Osteoblast (primary cell): ENCODE measurements around the gene GRAPL. TPM values are rescaled to one million over a fixed set of nuclear protein-coding genes. Genes with fewer than 3 reads are reported as not detected.
A peak's percentile ranks its signal among the peaks of the same experiment; 100 is the strongest.
"Not testable (repeated sequence)": the region's sequence is repeated elsewhere in the genome, so short reads cannot be mapped to it uniquely, and the experiment has no call there.

Experiments
- DNase-seq: peaks from one replicate; pipeline ENCODE4 v3.0.0; 2011; ENCODE audit warnings: low spot score, mixed read lengths; ENCODE audit not compliant: insufficient read length; ENCODE audit errors: missing footprints
- H2AFZ ChIP-seq: 2 replicates; pipeline ENCODE4 v1.6.0; 2011; ENCODE audit warnings: mild to moderate bottlenecking, low read length
- H3K27ac ChIP-seq: 2 replicates; pipeline ENCODE4 v1.5.1; 2011; ENCODE audit warnings: mild to moderate bottlenecking, low read depth, low read length, moderate library complexity
- H3K27me3 ChIP-seq: 2 replicates; pipeline ENCODE4 v1.6.0; 2012; ENCODE audit warnings: mild to moderate bottlenecking, control low read depth, inconsistent platforms, low read length, moderate library complexity; ENCODE audit not compliant: insufficient read depth
- H3K36me3 ChIP-seq: 2 replicates; pipeline ENCODE4 v1.5.1; 2011; ENCODE audit warnings: mild to moderate bottlenecking, low read length, control low read depth, moderate library complexity; ENCODE audit not compliant: insufficient read depth
- H3K4me1 ChIP-seq: 2 replicates; pipeline ENCODE4 v1.5.1; 2011; ENCODE audit warnings: mild to moderate bottlenecking, low read length, control low read depth, moderate library complexity; ENCODE audit not compliant: insufficient read depth
- H3K4me2 ChIP-seq: 2 replicates; pipeline ENCODE4 v1.6.0; 2011; ENCODE audit warnings: mild to moderate bottlenecking, low read length; ENCODE audit not compliant: insufficient read depth
- H3K4me3 ChIP-seq: fragments of 200-600 bp; sonication (generic); 3 replicates; pipeline ENCODE4 v1.5.1; 2012; ENCODE audit warnings: mild to moderate bottlenecking, low read length, inconsistent platforms; ENCODE audit not compliant: insufficient read depth
- H3K79me2 ChIP-seq: 2 replicates; pipeline ENCODE4 v1.6.0; 2012; ENCODE audit warnings: mild to moderate bottlenecking, low read length, control low read depth, inconsistent platforms; ENCODE audit not compliant: insufficient read depth
- H3K9me3 ChIP-seq: 2 replicates; pipeline ENCODE4 v1.5.1; 2011; ENCODE audit warnings: low read depth, low read length, control low read depth
- H4K20me1 ChIP-seq: 2 replicates; pipeline ENCODE4 v1.6.0; 2012; ENCODE audit warnings: mild to moderate bottlenecking, low read length, control low read depth; ENCODE audit not compliant: insufficient read depth
- total RNA-seq: library from RNA; depleted of rRNA; stranded (reverse); fragments of >200 nt; gene quantifications from 2 replicates; pipeline ENCODE4 v1.2.3, GENCODE V29; 2012

Gene GRAPL
- total RNA-seq, 1 donor = not detected

DNA sequence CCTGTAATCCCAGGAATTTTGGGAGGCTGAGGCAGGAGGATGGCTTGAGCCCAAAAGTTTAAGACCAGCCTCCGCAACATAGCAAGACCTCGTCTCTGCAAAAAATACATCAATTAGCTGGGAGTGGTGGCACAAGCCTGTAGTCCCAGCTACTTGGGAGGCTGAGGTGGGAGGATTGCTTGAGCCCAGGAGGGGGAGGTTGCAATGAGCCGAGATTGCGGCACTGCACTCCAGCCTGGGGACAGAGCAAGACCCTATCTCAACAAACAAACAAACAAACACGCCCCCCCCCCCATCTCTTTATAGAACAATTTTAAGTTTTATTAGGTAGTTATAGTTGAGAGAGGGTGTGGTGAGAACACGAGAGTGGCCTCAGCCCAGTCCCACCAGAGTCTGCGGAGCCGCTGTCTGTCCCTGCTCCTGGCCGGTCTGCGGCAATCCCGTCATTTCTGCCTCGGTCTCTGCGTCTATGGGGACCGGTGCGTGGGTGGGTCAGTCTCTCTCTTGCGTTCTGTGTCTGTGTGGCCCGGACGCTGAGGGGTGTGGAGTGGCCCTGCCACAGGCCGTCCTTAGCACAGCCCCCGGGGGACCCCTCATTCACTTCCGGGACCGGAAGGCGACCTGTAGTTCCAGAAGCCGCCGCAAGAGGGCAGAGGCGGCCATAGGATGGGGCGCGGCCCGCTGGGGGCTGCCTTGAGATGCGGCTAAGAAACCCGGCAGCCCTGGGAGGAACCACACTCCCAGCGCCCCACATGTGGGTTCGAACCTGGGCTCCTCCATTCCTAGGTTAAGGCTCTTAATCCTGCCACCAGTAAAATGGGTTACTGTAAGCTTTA, 53.9 kb downstream of the GRAPL start:
- not testable (repeated sequence) for H3K9me3 ChIP-seq, H3K4me1 ChIP-seq, H3K27me3 ChIP-seq, H3K4me2 ChIP-seq, H3K79me2 ChIP-seq, H3K36me3 ChIP-seq, H3K4me3 ChIP-seq, H3K27ac ChIP-seq, H2AFZ ChIP-seq, H4K20me1 ChIP-seq, DNase-seq

DNA sequence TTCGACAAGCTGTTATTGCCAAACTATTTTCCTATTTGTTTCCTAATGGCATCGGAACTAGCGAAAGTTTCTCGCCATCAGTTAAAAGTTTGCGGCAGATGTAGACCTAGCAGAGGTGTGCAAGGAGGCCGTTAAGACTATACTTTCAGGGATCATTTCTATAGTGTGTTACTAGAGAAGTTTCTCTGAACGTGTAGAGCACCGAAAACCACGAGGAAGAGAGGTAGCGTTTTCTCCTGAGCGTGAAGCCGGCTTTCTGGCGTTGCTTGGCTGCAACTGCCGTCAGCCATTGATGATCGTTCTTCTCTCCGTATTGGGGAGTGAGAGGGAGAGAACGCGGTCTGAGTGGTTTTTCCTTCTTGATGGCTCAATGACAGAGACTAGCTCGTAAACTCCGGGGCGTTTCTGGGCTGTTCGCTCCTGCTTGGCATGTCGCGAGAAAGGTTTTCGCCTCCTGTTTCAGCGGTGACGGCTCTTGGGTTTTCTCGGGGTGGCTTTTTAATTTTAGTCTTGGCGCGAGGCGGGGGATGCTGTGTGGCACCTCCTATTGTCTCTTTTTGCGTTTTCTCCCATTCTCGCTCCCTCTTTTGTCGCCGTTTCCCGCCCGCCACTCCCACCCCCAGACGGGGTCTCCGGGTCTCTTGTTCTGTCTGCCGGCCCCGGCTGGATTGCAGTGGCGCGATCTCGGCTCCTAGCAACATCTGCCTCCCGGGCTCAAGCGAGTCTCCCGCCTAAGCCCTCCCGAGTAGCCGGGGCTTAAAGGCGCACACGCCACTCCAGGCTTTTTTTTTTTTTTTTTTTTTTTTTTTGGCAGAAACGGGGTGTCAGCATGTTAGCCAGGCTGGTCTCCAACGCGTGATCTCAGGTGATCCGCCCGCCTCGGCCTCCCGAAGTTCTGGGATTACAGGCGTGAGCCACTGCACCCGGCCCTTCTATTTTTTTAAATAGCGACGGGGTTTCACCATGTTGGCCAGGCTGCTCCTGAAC, 60.8 kb downstream of the GRAPL start:
- not testable (repeated sequence) for H3K4me3 ChIP-seq, H3K4me1 ChIP-seq, H3K79me2 ChIP-seq, DNase-seq, H2AFZ ChIP-seq, H3K27me3 ChIP-seq, H3K9me3 ChIP-seq, H3K27ac ChIP-seq, H4K20me1 ChIP-seq, H3K4me2 ChIP-seq, H3K36me3 ChIP-seq

DNA sequence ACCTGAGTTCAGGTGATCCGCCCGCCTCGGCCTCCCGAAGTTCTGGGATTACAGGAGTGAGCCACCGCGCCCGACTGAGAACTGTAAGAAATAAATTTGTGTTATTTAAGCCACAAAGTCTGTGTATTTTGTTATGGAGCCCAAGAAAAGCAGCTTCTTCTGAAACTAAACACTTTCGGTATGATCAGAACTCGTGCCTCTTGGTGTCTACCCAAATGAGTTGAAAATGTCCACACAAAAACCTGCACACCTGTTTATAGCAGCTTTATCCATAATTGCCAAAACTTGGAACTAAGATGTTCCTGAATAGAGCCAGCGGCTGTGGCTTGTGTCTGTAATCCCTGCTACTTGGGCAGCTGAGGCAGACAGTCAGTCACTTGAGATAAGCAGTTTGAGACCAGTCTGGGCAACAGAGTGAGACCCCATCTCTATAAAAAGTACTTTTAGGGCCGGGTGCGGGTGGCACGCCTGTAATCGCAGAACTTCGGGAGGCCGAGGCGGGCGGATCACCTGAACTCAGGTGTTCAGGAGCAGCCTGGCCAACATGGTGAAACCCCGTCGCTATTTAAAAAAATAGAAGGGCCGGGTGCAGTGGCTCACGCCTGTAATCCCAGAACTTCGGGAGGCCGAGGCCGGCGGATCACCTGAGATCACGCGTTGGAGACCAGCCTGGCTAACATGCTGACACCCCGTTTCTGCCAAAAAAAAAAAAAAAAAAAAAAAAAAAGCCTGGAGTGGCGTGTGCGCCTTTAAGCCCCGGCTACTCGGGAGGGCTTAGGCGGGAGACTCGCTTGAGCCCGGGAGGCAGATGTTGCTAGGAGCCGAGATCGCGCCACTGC, 61.7 kb downstream of the GRAPL start:
- H3K4me2 ChIP-seq, H3K27me3 ChIP-seq, DNase-seq, H3K27ac ChIP-seq, H4K20me1 ChIP-seq, H3K79me2 ChIP-seq, H3K9me3 ChIP-seq, H3K4me1 ChIP-seq, H3K36me3 ChIP-seq, H3K4me3 ChIP-seq, H2AFZ ChIP-seq: not testable (repeated sequence)

- H3K79me2 ChIP-seq, H3K27ac ChIP-seq, DNase-seq, H3K36me3 ChIP-seq, H3K4me2 ChIP-seq, H3K4me1 ChIP-seq, H4K20me1 ChIP-seq, H2AFZ ChIP-seq, H3K9me3 ChIP-seq, H3K4me3 ChIP-seq, H3K27me3 ChIP-seq: not testable (repeated sequence)
These were observed 62.5 kb downstream of the GRAPL start for GRCh38 chr17:19189781-19190405.

DNA sequence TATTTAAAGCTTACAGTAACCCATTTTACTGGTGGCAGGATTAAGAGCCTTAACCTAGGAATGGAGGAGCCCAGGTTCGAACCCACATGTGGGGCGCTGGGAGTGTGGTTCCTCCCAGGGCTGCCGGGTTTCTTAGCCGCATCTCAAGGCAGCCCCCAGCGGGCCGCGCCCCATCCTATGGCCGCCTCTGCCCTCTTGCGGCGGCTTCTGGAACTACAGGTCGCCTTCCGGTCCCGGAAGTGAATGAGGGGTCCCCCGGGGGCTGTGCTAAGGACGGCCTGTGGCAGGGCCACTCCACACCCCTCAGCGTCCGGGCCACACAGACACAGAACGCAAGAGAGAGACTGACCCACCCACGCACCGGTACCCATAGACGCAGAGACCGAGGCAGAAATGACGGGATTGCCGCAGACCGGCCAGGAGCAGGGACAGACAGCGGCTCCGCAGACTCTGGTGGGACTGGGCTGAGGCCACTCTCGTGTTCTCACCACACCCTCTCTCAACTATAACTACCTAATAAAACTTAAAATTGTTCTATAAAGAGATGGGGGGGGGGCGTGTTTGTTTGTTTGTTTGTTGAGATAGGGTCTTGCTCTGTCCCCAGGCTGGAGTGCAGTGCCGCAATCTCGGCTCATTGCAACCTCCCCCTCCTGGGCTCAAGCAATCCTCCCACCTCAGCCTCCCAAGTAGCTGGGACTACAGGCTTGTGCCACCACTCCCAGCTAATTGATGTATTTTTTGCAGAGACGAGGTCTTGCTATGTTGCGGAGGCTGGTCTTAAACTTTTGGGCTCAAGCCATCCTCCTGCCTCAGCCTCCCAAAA, 69.2 kb downstream of the GRAPL start:
- not testable (repeated sequence) for H3K36me3 ChIP-seq, H3K9me3 ChIP-seq, H2AFZ ChIP-seq, H3K27ac ChIP-seq, H3K4me2 ChIP-seq, DNase-seq, H3K4me1 ChIP-seq, H3K79me2 ChIP-seq, H4K20me1 ChIP-seq, H3K27me3 ChIP-seq
- peak overlapping the region; percentile 43 for H3K4me3 ChIP-seq

GRCh38 chr17:19202448-19202847, 75.1 kb downstream of the GRAPL start:
- not testable (repeated sequence) for H4K20me1 ChIP-seq, H3K9me3 ChIP-seq, H3K4me1 ChIP-seq, H3K4me3 ChIP-seq, DNase-seq, H2AFZ ChIP-seq, H3K27ac ChIP-seq, H3K27me3 ChIP-seq, H3K36me3 ChIP-seq, H3K4me2 ChIP-seq, H3K79me2 ChIP-seq

DNA sequence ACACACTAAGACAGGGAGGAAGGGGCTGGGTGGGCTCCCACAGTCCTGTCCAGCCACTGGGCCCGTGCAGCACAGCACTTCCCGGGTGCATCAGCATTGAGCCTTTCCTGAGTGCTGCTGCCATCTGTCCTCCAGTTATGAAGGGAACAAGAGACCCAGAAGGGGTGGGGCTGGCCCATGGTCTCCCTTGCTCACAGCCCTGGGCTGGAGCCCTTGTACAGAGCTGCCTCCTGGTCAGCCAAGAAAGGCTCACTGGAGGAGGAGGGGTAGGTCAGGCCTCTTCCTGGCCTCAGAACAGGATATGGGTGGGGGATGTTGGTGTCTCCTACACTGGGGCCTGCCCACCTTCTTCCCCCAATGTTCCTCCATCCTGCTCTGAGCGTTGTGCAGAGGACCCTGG, 76.0 kb downstream of the GRAPL start:
- H3K9me3 ChIP-seq, H4K20me1 ChIP-seq, H3K27me3 ChIP-seq, H3K36me3 ChIP-seq, H2AFZ ChIP-seq, H3K4me3 ChIP-seq, H3K4me2 ChIP-seq, H3K4me1 ChIP-seq, H3K27ac ChIP-seq, DNase-seq, H3K79me2 ChIP-seq: not testable (repeated sequence)
